AG10803 (cell line): ENCODE measurements around the gene CAST.

Experiments
- DNase-seq: peaks from one replicate; pipeline ENCODE4 v3.0.0; 2010; ENCODE audit warnings: low read depth
- H3K4me3 ChIP-seq: 2 replicates; pipeline ENCODE4 v1.5.1; 2011; ENCODE audit warnings: mild to moderate bottlenecking, low read length, control low read depth
- CTCF ChIP-seq: conservative IDR thresholded peaks from 2 replicates; pipeline ENCODE4 v1.5.1; 2011; ENCODE audit warnings: mild to moderate bottlenecking, low read length, control low read depth, inconsistent platforms

Gene CAST

DNA sequence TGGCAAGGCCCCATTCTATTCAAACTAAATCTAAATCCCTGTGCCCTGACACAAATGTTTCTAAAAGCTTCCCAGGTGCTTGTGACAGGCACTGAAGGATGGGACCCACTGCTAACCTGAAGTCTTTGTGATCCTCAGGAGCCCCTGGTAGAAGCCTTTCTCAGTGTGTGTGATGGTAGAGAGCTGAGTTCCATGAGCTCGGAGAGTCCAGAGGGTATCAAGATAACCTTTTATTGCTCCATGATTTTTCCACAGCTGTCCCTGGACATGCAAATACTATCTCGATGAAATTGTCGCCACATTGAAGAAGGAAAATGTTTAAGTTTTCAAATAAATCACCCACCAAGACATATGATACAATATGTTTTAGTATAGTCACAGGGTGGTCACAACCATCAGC lies 7.7 kb downstream of the CAST start:
- no peak overlapping the region for H3K4me3 ChIP-seq
- no peak for TF ChIP-seq CTCF
- no peak for DNase-seq

- DNase-seq: no peak
- H3K4me3 ChIP-seq: no peak overlapping the region
- no peak for TF ChIP-seq CTCF
These were observed 9.3 kb downstream of the CAST start for GRCh38 chr5:96671441-96671840.

- no peak for DNase-seq
- no peak overlapping the region for H3K4me3 ChIP-seq
- no peak for TF ChIP-seq CTCF
These were observed 11.0 kb downstream of the CAST start for GRCh38 chr5:96673127-96673526.

- DNase-seq: no peak
- TF ChIP-seq CTCF: no peak
- no peak overlapping the region for H3K4me3 ChIP-seq
These were observed 13.7 kb downstream of the CAST start for GRCh38 chr5:96675882-96676281.

- no peak for TF ChIP-seq CTCF
These were observed 15.3 kb downstream of the CAST start for GRCh38 chr5:96677496-96677895.

GRCh38 chr5:96679293-96679692 lies 17.1 kb downstream of the CAST start:
- DNase-seq: no peak
- no peak overlapping the region for H3K4me3 ChIP-seq
- TF ChIP-seq CTCF: no peak

More at GRCh38 chr5:96677496-96677895, 15.3 kb downstream of the CAST start:
- no peak for DNase-seq
- no peak overlapping the region for H3K4me3 ChIP-seq

DNA sequence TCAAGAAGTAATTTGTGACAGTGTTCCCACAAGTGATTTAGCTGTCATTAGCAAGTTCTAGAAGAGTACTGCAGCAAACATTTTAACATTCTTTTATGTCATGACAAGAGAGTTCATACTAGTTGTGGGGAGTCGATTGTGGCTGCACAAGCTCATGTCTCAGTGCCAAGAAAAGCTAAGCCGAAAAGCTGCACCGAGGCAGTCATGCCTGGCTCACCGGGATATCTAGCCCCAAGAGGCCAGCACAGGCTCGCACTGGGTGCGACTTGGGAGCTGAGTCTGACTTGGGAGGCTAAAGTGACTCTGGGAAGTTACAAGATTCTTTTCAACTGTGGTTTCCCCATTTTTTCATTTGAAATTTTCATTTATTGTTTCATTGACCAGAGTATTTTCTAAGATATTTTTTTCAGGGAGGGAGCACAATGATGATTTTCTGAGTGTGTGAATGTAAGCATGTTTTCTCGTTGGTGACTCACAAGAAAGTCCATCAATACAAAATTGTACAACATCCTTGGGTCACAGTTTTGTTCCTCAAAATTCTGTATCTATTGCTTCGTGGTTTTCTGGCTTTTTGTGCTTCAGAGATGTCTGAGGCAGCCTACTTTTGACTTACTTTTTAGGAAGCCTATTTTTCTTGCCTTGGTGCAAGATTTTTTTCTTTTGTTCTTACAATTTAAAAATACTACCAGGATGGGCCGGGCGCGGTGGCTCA lies 18.7 kb downstream of the CAST start:
- TF ChIP-seq CTCF: no peak
- no peak overlapping the region for H3K4me3 ChIP-seq

More for the DNA sequence above, 18.7 kb downstream of the CAST start:
- DNase-seq: no peak
